ENCODE results near the gene ZNF227. TPM values are rescaled to one million over a fixed set of nuclear protein-coding genes. Genes with fewer than 3 reads are reported as not detected.

Gene ZNF227
- polyA plus RNA-seq, 3 donors: 2.6 to 4.9 (median 3.8) TPM

- no peak overlapping the region for H3K9ac ChIP-seq (ENCODE audit: insufficient read depth, low read length, poor library complexity, severe bottlenecking)
- no peak overlapping the region for H3K4me3 Mint-ChIP-seq
- H3K27me3 Mint-ChIP-seq (ENCODE audit: low read depth in 3 of 3): peaks cover 0 to 13% (median 9%) of the 10 kb centered on the region in 3 donors
- TF ChIP-seq CTCF (IDR thresholded peaks at IDR 0.05): no peak
- WGBS (ENCODE audit: insufficient coverage): no CpG with 5 or more reads among the region's 1 CpG
- no peaks in the 10 kb centered on the region for H4K20me1 ChIP-seq (ENCODE audit: insufficient read depth, low read length)
- H2AFZ ChIP-seq (ENCODE audit: insufficient read depth, low read depth, low read length, poor library complexity, severe bottlenecking): no peak overlapping the region
- intact Hi-C loops (cut with micrococcal nuclease): no loop called here
- H3K9me3 Mint-ChIP-seq: peaks cover 47 to 71% (median 66%) of the 10 kb centered on the region in 7 donors
- no peaks in the 10 kb centered on the region for H3K36me3 Mint-ChIP-seq
- H3K9me3 ChIP-seq (replicated peaks in 1 of 2; ENCODE audit: control insufficient read depth in 1 of 2, insufficient read depth in 1 of 2, low read length in 2 of 2): peaks cover 33 to 66% of the 10 kb centered on the region in 2 donors
- H3K27ac ChIP-seq (ENCODE audit: low read depth in 1 of 2, low read length in 2 of 2): no peak overlapping the region
- H3K4me2 ChIP-seq (replicated peaks; ENCODE audit: extremely low read depth, low read length, poor library complexity, severe bottlenecking): no peak overlapping the region
- H3K4me3 ChIP-seq (replicated peaks in 1 of 3; ENCODE audit: low read depth in 2 of 3, low read length in 3 of 3): no peak overlapping the region
- no peaks in the 10 kb centered on the region for H3K27me3 ChIP-seq (ENCODE audit: control insufficient read depth in 2 of 2, insufficient read depth in 2 of 2, low read length in 2 of 2)
- no peaks in the 10 kb centered on the region for H3K36me3 ChIP-seq (replicated peaks in 1 of 2; ENCODE audit: control insufficient read depth in 1 of 2, insufficient read depth in 2 of 2, low read length in 2 of 2)
- H3K79me2 ChIP-seq (ENCODE audit: insufficient read depth, low read length): no peaks in the 10 kb centered on the region
- peaks cover 10% of the 10 kb centered on the region for H3K4me1 Mint-ChIP-seq
- DNase-seq: no peak
- H3K4me1 ChIP-seq (ENCODE audit: control insufficient read depth in 1 of 2, insufficient read depth in 2 of 2, low read length in 2 of 2): peaks cover 9 to 13% of the 10 kb centered on the region in 2 donors
- no peak overlapping the region for H3K27ac Mint-ChIP-seq
These were observed 45.8 kb downstream of the ZNF227 start for GRCh38 chr19:44258136-44258535.

- H2AFZ ChIP-seq (ENCODE audit: insufficient read depth, low read depth, low read length, poor library complexity, severe bottlenecking): peak overlapping the region; percentile 49
- no peak overlapping the region for H3K27ac ChIP-seq (ENCODE audit: low read depth in 1 of 2, low read length in 2 of 2)
- Mint-ChIP-seq H3K27ac (no peak overlapping the region), H3K36me3 (no peaks in the 10 kb centered on the region), H3K27me3 (ENCODE audit: low read depth in 3 of 3) (peaks cover 0 to 13% (median 9%) of the 10 kb centered on the region in 3 donors), H3K4me3 (no peak overlapping the region), H3K9me3 (peaks cover 43 to 70% (median 58%) of the 10 kb centered on the region in 7 donors), H3K4me1 (peaks cover 10% of the 10 kb centered on the region)
- H3K9ac ChIP-seq (ENCODE audit: insufficient read depth, low read length, poor library complexity, severe bottlenecking): no peak overlapping the region
- H3K36me3 ChIP-seq (replicated peaks in 1 of 2; ENCODE audit: control insufficient read depth in 1 of 2, insufficient read depth in 2 of 2, low read length in 2 of 2): no peaks in the 10 kb centered on the region
- no CpG with 5 or more reads among the region's 2 CpGs for WGBS (ENCODE audit: insufficient coverage)
- H3K9me3 ChIP-seq (replicated peaks in 1 of 2; ENCODE audit: control insufficient read depth in 1 of 2, insufficient read depth in 1 of 2, low read length in 2 of 2): peaks cover 30 to 58% of the 10 kb centered on the region in 2 donors
- H3K4me2 ChIP-seq (replicated peaks; ENCODE audit: extremely low read depth, low read length, poor library complexity, severe bottlenecking): no peak overlapping the region
- no peak for TF ChIP-seq CTCF (IDR thresholded peaks at IDR 0.05)
- H3K4me3 ChIP-seq (replicated peaks in 1 of 3; ENCODE audit: low read depth in 2 of 3, low read length in 3 of 3): no peak overlapping the region
- peaks cover 9 to 13% of the 10 kb centered on the region in 2 donors for H3K4me1 ChIP-seq (ENCODE audit: control insufficient read depth in 1 of 2, insufficient read depth in 2 of 2, low read length in 2 of 2)
- no peaks in the 10 kb centered on the region for H3K79me2 ChIP-seq (ENCODE audit: insufficient read depth, low read length)
- no peak for DNase-seq
- H3K27me3 ChIP-seq (ENCODE audit: control insufficient read depth in 2 of 2, insufficient read depth in 2 of 2, low read length in 2 of 2): no peaks in the 10 kb centered on the region
- intact Hi-C loops (cut with micrococcal nuclease): no loop called here
- H4K20me1 ChIP-seq (ENCODE audit: insufficient read depth, low read length): no peaks in the 10 kb centered on the region
These were observed 46.6 kb downstream of the ZNF227 start for GRCh38 chr19:44258835-44259413.
